ENCODE measurements around the gene DLG5. TPM values are rescaled to one million over a fixed set of nuclear protein-coding genes. Genes with fewer than 3 reads are reported as not detected.

The DLG5 gene
- total RNA-seq, 2 donors from 2014 or later: 22.6 to 35.6 TPM

DNA sequence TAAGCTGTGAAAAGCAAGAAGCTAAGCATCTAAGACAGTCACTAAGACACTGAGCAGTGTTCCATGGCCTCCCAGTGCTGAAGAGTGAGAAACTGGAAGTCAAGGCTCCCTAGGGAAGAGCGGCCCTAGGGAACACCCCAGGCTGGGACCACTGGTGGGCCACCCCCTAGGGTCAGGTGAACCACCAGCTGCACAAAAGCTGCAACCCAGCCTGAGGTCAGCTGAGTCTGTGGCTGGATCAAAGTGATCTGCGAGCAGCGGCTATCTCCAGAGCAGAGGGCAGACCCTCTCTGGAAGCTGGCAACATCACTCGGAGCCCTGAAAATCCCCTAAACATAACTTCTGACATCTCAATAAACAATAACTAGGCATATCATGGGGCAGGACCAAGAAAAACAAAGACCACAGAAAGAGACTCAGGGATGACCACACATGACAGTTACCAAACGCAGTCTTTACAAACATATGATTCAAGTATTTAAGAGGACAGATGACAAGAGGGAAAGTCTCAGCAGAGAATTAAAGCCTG, 125.8 kb downstream of the DLG5 start:
- Histone ChIP-seq H3K4me3 (no peak overlapping the region), H3K36me3 (replicated peaks in 1 of 2; ENCODE audit: insufficient read depth in 1 of 2, low read depth in 2 of 2) (peaks cover 0 to 10% of the 10 kb centered on the region in 2 donors), H3K9me3 (no peaks in the 10 kb centered on the region), H3K27me3 (no peaks in the 10 kb centered on the region), H3K27ac (no peak overlapping the region), H3K4me1 (no peaks in the 10 kb centered on the region)
- WGBS, 2 donors: 91 to 96% methylated on average over 5 of the region's 5 CpGs
- TF ChIP-seq CTCF (IDR thresholded peaks at IDR 0.05): no peak
- TF ChIP-seq POLR2A (IDR thresholded peaks at IDR 0.05): no peak
- ATAC-seq (no peak), DNase-seq (no peak)
- intact Hi-C loops (cut with DNase I): no loop called here

GRCh38 chr10:77800320-77800719, 126.2 kb downstream of the DLG5 start:
- Histone ChIP-seq H3K36me3 (replicated peaks in 1 of 2; ENCODE audit: insufficient read depth in 1 of 2, low read depth in 2 of 2) (peaks cover 0 to 9% of the 10 kb centered on the region in 2 donors), H3K4me3 (no peak overlapping the region), H3K9me3 (no peaks in the 10 kb centered on the region), H3K27me3 (no peaks in the 10 kb centered on the region), H3K27ac (no peak overlapping the region), H3K4me1 (no peaks in the 10 kb centered on the region)
- DNase-seq: no peak
- no peak for TF ChIP-seq POLR2A (IDR thresholded peaks at IDR 0.05)
- no peak for TF ChIP-seq CTCF (IDR thresholded peaks at IDR 0.05)
- 91 to 95% methylated on average over 13 of the region's 13 CpGs for WGBS, 2 donors
- intact Hi-C loops (cut with DNase I): no loop called here
- ATAC-seq: no peak

DNA sequence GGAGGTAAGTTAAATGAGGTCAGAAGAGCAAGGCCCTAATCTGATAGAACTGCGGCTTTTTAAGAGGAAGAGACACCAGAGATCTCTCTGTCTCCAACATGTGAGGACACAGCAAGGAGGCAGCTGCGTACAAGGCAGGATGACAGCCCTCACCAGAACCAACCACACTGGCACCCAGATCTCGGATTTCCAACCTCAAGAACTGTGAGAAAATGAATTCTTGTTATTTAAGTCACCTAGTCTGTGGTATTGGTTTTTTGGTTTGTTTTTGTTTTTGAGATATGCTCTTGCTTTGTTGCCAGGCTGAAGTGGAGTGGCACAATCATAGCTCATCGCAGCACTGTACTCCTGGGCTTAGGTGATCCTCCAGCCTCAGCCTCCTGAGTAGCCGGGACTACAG, 127.2 kb downstream of the DLG5 start:
- 87 to 92% methylated on average over 5 of the region's 5 CpGs for WGBS, 2 donors
- H3K4me1 ChIP-seq: no peaks in the 10 kb centered on the region
- no peaks in the 10 kb centered on the region for H3K27me3 ChIP-seq
- H3K36me3 ChIP-seq (replicated peaks in 1 of 2; ENCODE audit: insufficient read depth in 1 of 2, low read depth in 2 of 2): peaks cover 0 to 5% of the 10 kb centered on the region in 2 donors
- ATAC-seq: no peak
- no peak overlapping the region for H3K27ac ChIP-seq
- intact Hi-C loops (cut with DNase I): no loop called here
- no peaks in the 10 kb centered on the region for H3K9me3 ChIP-seq
- no peak overlapping the region for H3K4me3 ChIP-seq
- no peak for DNase-seq
- TF ChIP-seq CTCF (IDR thresholded peaks at IDR 0.05) (no peak), POLR2A (IDR thresholded peaks at IDR 0.05) (no peak)

GRCh38 chr10:77798940-77799339, 127.6 kb downstream of the DLG5 start:
- ATAC-seq: no peak
- Histone ChIP-seq H3K4me1 (no peaks in the 10 kb centered on the region), H3K36me3 (replicated peaks in 1 of 2; ENCODE audit: insufficient read depth in 1 of 2, low read depth in 2 of 2) (peaks cover 0 to 5% of the 10 kb centered on the region in 2 donors), H3K4me3 (no peak overlapping the region), H3K27me3 (no peaks in the 10 kb centered on the region), H3K9me3 (no peaks in the 10 kb centered on the region), H3K27ac (no peak overlapping the region)
- intact Hi-C loops (cut with DNase I): no loop called here
- WGBS, 2 donors: 64 to 70% methylated on average over 2 of the region's 2 CpGs
- DNase-seq: no peak
- TF ChIP-seq CTCF (IDR thresholded peaks at IDR 0.05) (no peak), POLR2A (IDR thresholded peaks at IDR 0.05) (no peak)

- WGBS, 2 donors: 90 to 95% methylated on average over 6 to 13 of the region's 16 CpGs
- Histone ChIP-seq H3K4me1 (no peaks in the 10 kb centered on the region), H3K4me3 (no peak overlapping the region), H3K27me3 (no peaks in the 10 kb centered on the region), H3K36me3 (replicated peaks in 1 of 2; ENCODE audit: insufficient read depth in 1 of 2, low read depth in 2 of 2) (peaks cover 0 to 12% of the 10 kb centered on the region in 2 donors), H3K27ac (no peak overlapping the region), H3K9me3 (no peaks in the 10 kb centered on the region)
- TF ChIP-seq CTCF (IDR thresholded peaks at IDR 0.05) (no peak), POLR2A (IDR thresholded peaks at IDR 0.05) (no peak)
- ATAC-seq (no peak), DNase-seq (no peak)
- intact Hi-C loops (cut with DNase I): no loop called here
Measured at GRCh38 chr10:77796311-77796915, 130.1 kb downstream of the DLG5 start.
